IMR-90 (cell line): ENCODE results near the gene LZTFL1. TPM values are rescaled to one million over a fixed set of nuclear protein-coding genes. Genes with fewer than 3 reads are reported as not detected.

ENCODE experiments used
- ATAC-seq: fragments of 200-7000 bp; cut with Tn5 transposase; 2 replicates; pipeline ENCODE4 v1.9.1; 2020; ENCODE audit warnings: low read depth, mild to moderate bottlenecking, moderate library complexity
- BruUV-seq: library from RNA; stranded (reverse); fragments of 400-500 nt; replicated peaks from 2 replicates; lab custom pipeline; 2021; lab: Mats Ljungman, UMichigan
- CTCF ChIA-PET: fragments of 300-600 bp; formaldehyde crosslinking; extraction: SDS; loops from one replicate; lab custom pipeline; 2021; ENCODE audit warnings: antibody characterized with exemption; lab: Yijun Ruan, JAX
- POLR2A ChIA-PET: fragments of 300-600 bp; sonication (Branson Sonifier 250); formaldehyde crosslinking; loops from one replicate; lab custom pipeline; 2022; ENCODE audit warnings: antibody characterized with exemption; ENCODE audit not compliant: unreplicated experiment; lab: Charles Lee
- DNase-seq: peaks from one replicate; pipeline ENCODE4 v3.0.0; 2013
- H2AFZ ChIP-seq: replicated peaks from 2 replicates; pipeline ENCODE3; 2013; ENCODE audit warnings: low read length, mild to moderate bottlenecking; ENCODE audit not compliant: poor library complexity
- H2AK5ac ChIP-seq: 2 replicates; pipeline ENCODE4 v1.6.1; 2013; ENCODE audit warnings: low read depth, low read length, inconsistent platforms
- H2AK9ac ChIP-seq: replicated peaks from 2 replicates; pipeline ENCODE3; 2013; ENCODE audit warnings: mild to moderate bottlenecking, low read depth, low read length, moderate library complexity; ENCODE audit not compliant: poor library complexity
- H2BK120ac ChIP-seq: 2 replicates; pipeline ENCODE4 v1.6.1; 2013; ENCODE audit warnings: low read depth, low read length, inconsistent platforms
- H2BK15ac ChIP-seq: 3 replicates; pipeline ENCODE4 v1.6.1; 2013; ENCODE audit warnings: low read depth, low read length, inconsistent platforms
- H2BK20ac ChIP-seq: 2 replicates; pipeline ENCODE4 v1.6.1; 2013; ENCODE audit warnings: low read depth, mild to moderate bottlenecking, inconsistent platforms, low read length, moderate library complexity
- H2BK5ac ChIP-seq: 2 replicates; pipeline ENCODE4 v1.6.1; 2013; ENCODE audit warnings: mild to moderate bottlenecking, low read depth, low read length, inconsistent platforms; ENCODE audit not compliant: poor library complexity, severe bottlenecking
- H3K14ac ChIP-seq: replicated peaks from 2 replicates; pipeline ENCODE4 v1.6.1; 2013; ENCODE audit warnings: low read depth, low read length, inconsistent platforms
- H3K18ac ChIP-seq: 2 replicates; pipeline ENCODE4 v1.6.1; 2013; ENCODE audit warnings: low read depth, low read length, control low read depth
- H3K23ac ChIP-seq: 2 replicates; pipeline ENCODE4 v1.6.1; 2013; ENCODE audit warnings: low read depth, low read length, inconsistent platforms
- H3K27ac ChIP-seq: 2 replicates; pipeline ENCODE4 v1.5.1; 2013; ENCODE audit warnings: mild to moderate bottlenecking, control low read depth, low read length; ENCODE audit not compliant: insufficient read depth
- H3K27me3 ChIP-seq: 2 replicates; pipeline ENCODE4 v1.6.1; 2013; ENCODE audit warnings: low read length; ENCODE audit not compliant: control insufficient read depth, insufficient read depth
- H3K36me3 ChIP-seq: 2 replicates; pipeline ENCODE4 v1.6.1; 2013; ENCODE audit warnings: low read length, mixed read lengths; ENCODE audit not compliant: control insufficient read depth, insufficient read depth
- H3K4ac ChIP-seq: 2 replicates; pipeline ENCODE4 v1.6.1; 2013; ENCODE audit warnings: low read depth, low read length, inconsistent platforms
- H3K4me1 ChIP-seq: 2 replicates; pipeline ENCODE4 v1.6.1; 2013; ENCODE audit warnings: low read length, mixed read lengths; ENCODE audit not compliant: control insufficient read depth, insufficient read depth
- H3K4me2 ChIP-seq: 2 replicates; pipeline ENCODE4 v1.6.1; 2013; ENCODE audit warnings: low read depth, mild to moderate bottlenecking, control low read depth, low read length, moderate library complexity
- H3K4me3 ChIP-seq: 2 replicates; pipeline ENCODE4 v1.5.1; 2013; ENCODE audit warnings: low read depth, mild to moderate bottlenecking, control low read depth, low read length, moderate library complexity; ENCODE audit not compliant: insufficient read depth
- H3K56ac ChIP-seq: 2 replicates; pipeline ENCODE4 v1.6.1; 2013; ENCODE audit warnings: low read length, inconsistent platforms; ENCODE audit not compliant: insufficient read depth; ENCODE audit errors: extremely low read depth
- H3K79me1 ChIP-seq, 2 experiments: 2 replicates each; pipeline ENCODE4 v1.6.1; 2013; ENCODE audit warnings: low read length in 2 of 2, inconsistent platforms in 1 of 2, low read depth in 1 of 2
- H3K9ac ChIP-seq: 2 replicates; pipeline ENCODE4 v1.6.1; 2013; ENCODE audit warnings: low read depth, low read length, control low read depth
- H3K9me1 ChIP-seq: 2 replicates; pipeline ENCODE4 v1.6.1; 2013; ENCODE audit warnings: low read length, inconsistent platforms; ENCODE audit not compliant: insufficient read depth
- H3K9me3 ChIP-seq: 2 replicates; pipeline ENCODE4 v1.6.1; 2013; ENCODE audit warnings: low read length; ENCODE audit not compliant: control insufficient read depth, insufficient read depth
- H4K20me1 ChIP-seq: 2 replicates; pipeline ENCODE4 v1.6.1; 2013; ENCODE audit warnings: low read length, inconsistent platforms; ENCODE audit not compliant: insufficient read depth
- H4K5ac ChIP-seq: 2 replicates; pipeline ENCODE4 v1.6.1; 2013; ENCODE audit warnings: mild to moderate bottlenecking, low read depth, low read length, control low read depth
- H4K8ac ChIP-seq, 2 experiments: 2 replicates each; pipeline ENCODE4 v1.6.1; 2013; ENCODE audit warnings: low read depth in 2 of 2, low read length in 2 of 2, control low read depth in 1 of 2, inconsistent platforms in 1 of 2
- H4K91ac ChIP-seq: 2 replicates; pipeline ENCODE4 v1.6.1; 2013; ENCODE audit warnings: low read depth, low read length, inconsistent platforms; ENCODE audit not compliant: insufficient read depth
- BHLHE40 ChIP-seq: fragments of 150-350 bp; IDR thresholded peaks from 2 replicates; pipeline ENCODE4 v1.6.1; 2016; ENCODE audit warnings: mild to moderate bottlenecking, low read depth, low read length
- CHD1 ChIP-seq: IDR thresholded peaks from 2 replicates; pipeline ENCODE4 v1.6.1; 2012; ENCODE audit warnings: low read depth, low read length, improper control_type of control experiment
- ELK1 ChIP-seq: fragments of 150-350 bp; IDR thresholded peaks from 2 replicates; pipeline ENCODE4 v1.6.1; 2016; ENCODE audit warnings: low read depth, mild to moderate bottlenecking, low read length, moderate library complexity, borderline replicate concordance
- FOS ChIP-seq: fragments of 150-350 bp; IDR thresholded peaks from 2 replicates; pipeline ENCODE4 v1.6.1; 2016; ENCODE audit warnings: low read depth, low read length
- MAFK ChIP-seq: IDR thresholded peaks from 2 replicates; pipeline ENCODE4 v1.6.1; 2012; ENCODE audit warnings: low read depth, low read length, improper control_type of control experiment
- MAZ ChIP-seq: IDR thresholded peaks from 2 replicates; pipeline ENCODE4 v1.6.1; 2012; ENCODE audit warnings: low read depth, mild to moderate bottlenecking, low read length, improper control_type of control experiment, moderate library complexity, borderline replicate concordance
- MXI1 ChIP-seq: IDR thresholded peaks from 2 replicates; pipeline ENCODE4 v1.6.1; 2012; ENCODE audit warnings: low read depth, mild to moderate bottlenecking, low read length, moderate library complexity, borderline replicate concordance
- NFE2L2 ChIP-seq: fragments of 150-350 bp; IDR thresholded peaks from 2 replicates; pipeline ENCODE4 v1.6.1; 2016; ENCODE audit warnings: low read depth, mild to moderate bottlenecking, low read length
- POLR2A ChIP-seq: IDR thresholded peaks from 2 replicates; pipeline ENCODE4 v1.6.1; 2012; ENCODE audit warnings: mild to moderate bottlenecking, low read depth, low read length
- RAD21 ChIP-seq: IDR thresholded peaks from 2 replicates; pipeline ENCODE4 v1.6.1; 2012; ENCODE audit warnings: low read length, improper control_type of control experiment
- RCOR1 ChIP-seq: IDR thresholded peaks from 2 replicates; pipeline ENCODE4 v1.6.1; 2012; ENCODE audit warnings: mild to moderate bottlenecking, low read length, improper control_type of control experiment; ENCODE audit not compliant: insufficient replicate concordance
- RFX5 ChIP-seq: IDR thresholded peaks from 2 replicates; pipeline ENCODE4 v1.8.0; 2012; ENCODE audit warnings: low read depth, mild to moderate bottlenecking, low read length, moderate library complexity
- SMC3 ChIP-seq: fragments of 150-350 bp; IDR thresholded peaks from 2 replicates; pipeline ENCODE4 v1.6.1; 2016; ENCODE audit warnings: low read depth, mild to moderate bottlenecking, antibody characterized with exemption, low read length, moderate library complexity
- WGBS, 2 experiments: methylation state at CpG; one replicate each; pipeline versions ENCODE4 v1.1.5 to v1.1.7; 2013; ENCODE audit warnings: missing lambda C conversion rate in 2 of 2; ENCODE audit not compliant: insufficient read length in 1 of 2; ENCODE audit errors: extremely low coverage in 2 of 2; 5-methylcytosine and 5-hydroxymethylcytosine counted together
- dilution Hi-C: fragments of 300-500 bp; cut with HindIII; formaldehyde crosslinking; loops from one replicate; pipeline ENCODE4 v1.14.3; 2018; ENCODE audit warnings: low sequenced_read_pairs; ENCODE audit not compliant: unreplicated experiment
- in situ Hi-C: fragments of 300-500 bp; cut with MboI; formaldehyde crosslinking; loops from 3 replicates; pipeline ENCODE4 v1.14.3; 2019; ENCODE audit warnings: low sequenced_read_pairs, inconsistent platforms, mixed read lengths
- intact Hi-C: fragments of 100-400 bp; cut with micrococcal nuclease; formaldehyde crosslinking; loops from 2 replicates; pipeline ENCODE4 v1.10.0; 2022
- polyA plus RNA-seq, 3 experiments: library from polyadenylated mRNA; depleted of rRNA; stranded (reverse); fragments of >200 nt; gene quantifications; 2 replicates each; pipeline ENCODE4 v1.2.3, GENCODE V29; 2012; ENCODE audit warnings: low replicate concordance in 1 of 3
- total RNA-seq: library from RNA; depleted of rRNA; stranded (reverse); fragments of >200 nt; gene quantifications from 2 replicates; pipeline ENCODE4 v1.2.3, GENCODE V29; 2012
- TF ChIP-seq, protein P1 (sequence below): fragments of 150-350 bp; IDR thresholded peaks from 2 replicates; pipeline ENCODE4 v1.6.1; 2017; ENCODE audit warnings: mild to moderate bottlenecking, antibody characterized with exemption, low read length, low read depth
- TF ChIP-seq, protein P2 (sequence below): conservative IDR thresholded peaks from 2 replicates; pipeline ENCODE4 v1.5.1; 2012; ENCODE audit warnings: mild to moderate bottlenecking, low read depth, low read length, improper control_type of control experiment

LZTFL1 gene
- total and polyA plus RNA-seq, 2 of the 4 experiments (the other 2 are of a cell fraction) = 10.3 to 10.4 TPM

GRCh38 chr3:45870099-45870498, 28.2 kb upstream of the LZTFL1 start:
- WGBS, 2 experiments = 63% methylated on average over 1 of the region's 4 CpGs; no CpG with 5 or more reads in 1 of the 2 experiments
- Histone ChIP-seq H3K4me3 (no peak overlapping the region), H2AFZ (no peak overlapping the region), H3K4me2 (no peak overlapping the region), H3K36me3 (no peaks in the 10 kb centered on the region), H3K14ac (no peak overlapping the region), H2BK15ac (no peak overlapping the region), H4K91ac (no peak overlapping the region), H4K5ac (no peak overlapping the region), H2BK120ac (no peak overlapping the region), H4K20me1 (no peaks in the 10 kb centered on the region), H3K4me1 (no peaks in the 10 kb centered on the region), H3K27ac (no peak overlapping the region), H3K9me1 (0 out of 2 replicates have a peak, but pooled peaks cover 2% of the 10 kb centered on the region), H3K9ac (no peak overlapping the region), H3K4ac (no peak overlapping the region), H4K8ac (no peak overlapping the region), H2AK5ac (no peak overlapping the region), H3K9me3 (no peaks in the 10 kb centered on the region), H3K56ac (no peak overlapping the region), H3K18ac (no peak overlapping the region), H3K23ac (no peak overlapping the region), H2AK9ac (no peak overlapping the region), H3K27me3 (peaks cover 44% of the 10 kb centered on the region), H2BK5ac (no peak overlapping the region), H3K79me1 (no peaks in the 10 kb centered on the region), H2BK20ac (no peak overlapping the region)
- ChIA-PET POLR2A (no interaction called here), CTCF (no interaction called here)
- intact Hi-C loops (no loop called here), in situ Hi-C loops (no loop called here), dilution Hi-C loops (no loop called here)
- DNase-seq = no peak
- ATAC-seq = no peak
- TF ChIP-seq NFE2L2 = no peak
- no peak for TF ChIP-seq FOS
- TF ChIP-seq MAZ = no peak
- TF ChIP-seq ELK1 = no peak
- TF ChIP-seq MAFK = no peak
- no peak for TF ChIP-seq BHLHE40
- TF ChIP-seq, protein P1, sequence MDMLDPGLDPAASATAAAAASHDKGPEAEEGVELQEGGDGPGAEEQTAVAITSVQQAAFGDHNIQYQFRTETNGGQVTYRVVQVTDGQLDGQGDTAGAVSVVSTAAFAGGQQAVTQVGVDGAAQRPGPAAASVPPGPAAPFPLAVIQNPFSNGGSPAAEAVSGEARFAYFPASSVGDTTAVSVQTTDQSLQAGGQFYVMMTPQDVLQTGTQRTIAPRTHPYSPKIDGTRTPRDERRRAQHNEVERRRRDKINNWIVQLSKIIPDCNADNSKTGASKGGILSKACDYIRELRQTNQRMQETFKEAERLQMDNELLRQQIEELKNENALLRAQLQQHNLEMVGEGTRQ = no peak
- TF ChIP-seq SMC3 = no peak
- TF ChIP-seq MXI1 = no peak
- no peak for TF ChIP-seq RAD21
- TF ChIP-seq, protein P2, sequence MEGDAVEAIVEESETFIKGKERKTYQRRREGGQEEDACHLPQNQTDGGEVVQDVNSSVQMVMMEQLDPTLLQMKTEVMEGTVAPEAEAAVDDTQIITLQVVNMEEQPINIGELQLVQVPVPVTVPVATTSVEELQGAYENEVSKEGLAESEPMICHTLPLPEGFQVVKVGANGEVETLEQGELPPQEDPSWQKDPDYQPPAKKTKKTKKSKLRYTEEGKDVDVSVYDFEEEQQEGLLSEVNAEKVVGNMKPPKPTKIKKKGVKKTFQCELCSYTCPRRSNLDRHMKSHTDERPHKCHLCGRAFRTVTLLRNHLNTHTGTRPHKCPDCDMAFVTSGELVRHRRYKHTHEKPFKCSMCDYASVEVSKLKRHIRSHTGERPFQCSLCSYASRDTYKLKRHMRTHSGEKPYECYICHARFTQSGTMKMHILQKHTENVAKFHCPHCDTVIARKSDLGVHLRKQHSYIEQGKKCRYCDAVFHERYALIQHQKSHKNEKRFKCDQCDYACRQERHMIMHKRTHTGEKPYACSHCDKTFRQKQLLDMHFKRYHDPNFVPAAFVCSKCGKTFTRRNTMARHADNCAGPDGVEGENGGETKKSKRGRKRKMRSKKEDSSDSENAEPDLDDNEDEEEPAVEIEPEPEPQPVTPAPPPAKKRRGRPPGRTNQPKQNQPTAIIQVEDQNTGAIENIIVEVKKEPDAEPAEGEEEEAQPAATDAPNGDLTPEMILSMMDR = no peak
- no peak for TF ChIP-seq RCOR1
- no peak for TF ChIP-seq POLR2A
- TF ChIP-seq RFX5 = no peak
- TF ChIP-seq CHD1 = no peak
- BruUV-seq = no TSS peak
